ENCODE data around the gene ACAP3. TPM values are rescaled to one million over a fixed set of nuclear protein-coding genes. Genes with fewer than 3 reads are reported as not detected.

Gene ACAP3
- total RNA-seq, 1 donor from 2014 or later: 97.3 TPM

DNA sequence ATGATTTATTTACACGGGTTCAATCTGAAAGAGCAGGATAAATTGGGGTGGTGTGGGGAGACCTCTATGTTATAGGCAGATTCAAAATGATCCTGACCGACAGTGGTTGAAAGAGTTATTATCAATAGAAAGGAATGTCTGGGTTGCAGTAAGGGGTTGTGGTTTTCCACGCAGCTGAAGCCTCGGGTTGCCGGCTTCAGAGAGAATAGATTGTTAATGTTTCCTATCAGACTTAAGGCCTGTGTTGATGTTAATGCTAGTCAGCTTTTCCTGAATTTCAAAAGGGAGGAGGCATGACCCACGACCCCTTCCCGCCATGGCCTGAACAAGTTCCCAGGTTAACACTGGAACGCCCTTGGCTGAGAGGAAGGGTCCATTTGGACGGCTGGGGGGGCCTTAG is 31.9 kb downstream of the ACAP3 start:
- H3K27ac Mint-ChIP-seq: no peak overlapping the region
- peaks cover 1% of the 10 kb centered on the region for H3K36me3 Mint-ChIP-seq
- H3K9me3 Mint-ChIP-seq: no peaks in the 10 kb centered on the region
- H3K4me3 Mint-ChIP-seq: peak overlapping the region; percentile 37
- TF ChIP-seq, protein P1, sequence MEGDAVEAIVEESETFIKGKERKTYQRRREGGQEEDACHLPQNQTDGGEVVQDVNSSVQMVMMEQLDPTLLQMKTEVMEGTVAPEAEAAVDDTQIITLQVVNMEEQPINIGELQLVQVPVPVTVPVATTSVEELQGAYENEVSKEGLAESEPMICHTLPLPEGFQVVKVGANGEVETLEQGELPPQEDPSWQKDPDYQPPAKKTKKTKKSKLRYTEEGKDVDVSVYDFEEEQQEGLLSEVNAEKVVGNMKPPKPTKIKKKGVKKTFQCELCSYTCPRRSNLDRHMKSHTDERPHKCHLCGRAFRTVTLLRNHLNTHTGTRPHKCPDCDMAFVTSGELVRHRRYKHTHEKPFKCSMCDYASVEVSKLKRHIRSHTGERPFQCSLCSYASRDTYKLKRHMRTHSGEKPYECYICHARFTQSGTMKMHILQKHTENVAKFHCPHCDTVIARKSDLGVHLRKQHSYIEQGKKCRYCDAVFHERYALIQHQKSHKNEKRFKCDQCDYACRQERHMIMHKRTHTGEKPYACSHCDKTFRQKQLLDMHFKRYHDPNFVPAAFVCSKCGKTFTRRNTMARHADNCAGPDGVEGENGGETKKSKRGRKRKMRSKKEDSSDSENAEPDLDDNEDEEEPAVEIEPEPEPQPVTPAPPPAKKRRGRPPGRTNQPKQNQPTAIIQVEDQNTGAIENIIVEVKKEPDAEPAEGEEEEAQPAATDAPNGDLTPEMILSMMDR (IDR thresholded peaks at IDR 0.05; ENCODE audit: unreplicated experiment): no peak
- no peak for DNase-seq (ENCODE audit: low spot score in 2 of 2, unreplicated experiment in 2 of 2)
- no peaks in the 10 kb centered on the region for H3K27me3 Mint-ChIP-seq (ENCODE audit: low read depth)
- H3K4me1 Mint-ChIP-seq: peaks cover 25% of the 10 kb centered on the region

DNA sequence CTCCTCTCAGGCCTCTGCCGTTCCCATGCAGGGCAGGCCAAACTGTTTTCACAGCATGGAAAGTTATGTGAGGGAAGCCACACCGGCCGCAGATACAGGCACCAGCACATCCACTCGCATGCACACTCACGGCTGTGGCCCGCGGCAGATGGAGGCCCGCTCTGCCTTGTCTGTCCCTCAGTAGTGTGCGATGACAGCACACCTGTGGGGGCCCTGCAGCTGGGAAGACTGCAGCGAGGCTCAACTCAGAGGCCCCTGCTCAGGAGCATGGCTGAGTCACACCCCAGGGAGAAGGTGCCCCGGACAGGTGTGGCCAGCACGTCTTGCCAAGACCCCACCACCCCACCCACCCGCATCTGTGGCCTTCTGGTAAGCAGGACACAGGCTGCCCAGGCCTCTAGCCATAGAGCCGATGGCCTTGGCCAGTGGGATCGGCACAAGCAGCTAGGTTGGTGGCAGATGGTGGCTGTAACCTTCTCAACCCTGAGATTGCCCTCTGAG is 32.7 kb downstream of the ACAP3 start:
- DNase-seq (ENCODE audit: low spot score in 2 of 2, unreplicated experiment in 2 of 2): no peak
- peak overlapping the region; percentile 72 for H3K4me3 Mint-ChIP-seq
- H3K27ac Mint-ChIP-seq: peak overlapping the region; percentile 39
- no peaks in the 10 kb centered on the region for H3K9me3 Mint-ChIP-seq
- H3K4me1 Mint-ChIP-seq: peaks cover 32% of the 10 kb centered on the region
- peaks cover 1% of the 10 kb centered on the region for H3K36me3 Mint-ChIP-seq
- TF ChIP-seq, protein P1 (IDR thresholded peaks at IDR 0.05; ENCODE audit: unreplicated experiment): no peak
- no peaks in the 10 kb centered on the region for H3K27me3 Mint-ChIP-seq (ENCODE audit: low read depth)

DNA sequence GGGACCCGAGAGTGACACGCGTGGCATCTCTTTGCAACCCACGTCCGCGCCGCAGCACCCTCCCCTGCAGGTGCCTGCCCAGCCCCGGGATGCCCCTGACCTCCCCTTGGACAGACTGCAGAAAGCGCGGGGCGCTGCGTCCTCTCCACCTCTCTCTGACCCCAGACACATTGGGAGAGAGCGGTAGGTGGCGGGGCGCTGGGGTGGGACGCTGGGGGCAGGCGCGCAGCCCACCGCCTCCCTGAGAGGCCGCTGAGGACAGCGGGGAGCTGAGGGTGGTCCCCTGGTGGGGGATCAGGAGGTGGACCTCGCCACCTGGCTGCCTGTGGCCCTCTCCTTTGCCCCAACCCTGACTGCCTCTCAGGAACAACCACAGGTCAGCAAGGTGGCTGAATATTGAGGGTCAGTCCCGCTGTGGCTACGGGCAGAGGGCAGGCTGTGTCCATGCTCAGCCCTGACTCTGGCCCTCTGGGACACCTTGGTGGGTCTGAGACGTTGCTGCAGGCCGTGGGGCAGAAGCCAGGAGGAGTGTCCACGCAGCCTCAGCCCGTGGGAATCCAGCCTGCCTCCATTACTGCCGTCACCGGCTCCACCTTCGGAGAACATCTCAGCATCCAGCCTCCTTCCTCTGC is 33.3 kb downstream of the ACAP3 start:
- Mint-ChIP-seq H3K4me1 (peaks cover 33% of the 10 kb centered on the region), H3K27me3 (ENCODE audit: low read depth) (no peaks in the 10 kb centered on the region)
- TF ChIP-seq, protein P1 (IDR thresholded peaks at IDR 0.05; ENCODE audit: unreplicated experiment): no peak

DNA sequence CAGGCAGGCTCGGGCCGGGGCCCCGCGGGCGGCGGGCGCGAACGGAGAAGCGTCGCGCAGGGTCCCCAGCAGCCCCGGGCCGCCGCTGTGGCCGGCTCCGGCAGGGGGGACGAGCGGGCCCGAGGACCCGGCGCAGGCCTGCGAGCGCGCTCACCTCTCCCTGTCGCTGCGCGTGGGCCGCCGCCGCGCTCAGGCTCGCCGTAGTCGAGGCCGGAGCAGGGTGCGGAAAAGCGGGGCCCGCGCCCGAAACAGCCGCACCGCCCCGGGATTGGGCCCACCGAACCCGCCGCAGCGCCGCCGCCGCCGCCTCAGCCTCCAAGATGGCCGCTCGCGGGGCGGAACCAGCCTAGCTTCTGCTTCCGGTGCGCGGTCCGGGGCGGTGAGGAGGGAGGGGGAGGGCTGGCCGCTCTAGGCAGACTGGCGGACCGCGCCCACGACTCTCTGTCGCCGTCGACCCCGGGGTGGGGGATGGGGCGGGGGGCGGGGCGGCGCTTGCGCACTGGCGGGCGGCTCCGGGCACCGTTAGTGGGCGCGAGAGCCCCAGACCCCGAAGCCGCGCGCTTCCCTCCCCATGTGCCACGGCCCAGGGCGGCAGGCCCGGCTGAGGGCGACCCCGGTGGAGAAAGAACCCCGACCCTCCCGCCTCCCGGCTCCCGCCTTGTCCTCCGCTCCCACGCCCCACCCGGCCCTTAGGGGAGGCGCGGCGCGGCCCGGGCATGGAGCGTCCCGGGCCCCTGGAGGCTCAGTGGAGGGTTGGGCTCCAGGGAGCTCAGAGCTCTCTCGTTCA is 34.0 kb downstream of the ACAP3 start, which contains the start of gene UBE2J2:
Gene UBE2J2 (minus strand): TSS at position 343 of the 787 bp plus-strand sequence. CDS start 5,862 bp downstream, outside the sequence.
- Mint-ChIP-seq H3K27me3 (ENCODE audit: low read depth) (no peaks in the 10 kb centered on the region), H3K4me1 (peaks cover 33% of the 10 kb centered on the region), H3K4me3 (peak within 1 kb of the TSS; percentile 84), H3K27ac (peak within 1 kb of the TSS; percentile 87), H3K9me3 (no peaks in the 10 kb centered on the region), H3K36me3 (peaks cover 1% of the 10 kb centered on the region)
- peak; percentile 90 to 93 for DNase-seq (ENCODE audit: low spot score in 2 of 2, unreplicated experiment in 2 of 2)
- TF ChIP-seq, protein P1 (IDR thresholded peaks at IDR 0.05; ENCODE audit: unreplicated experiment): no peak

More for the DNA sequence above, 33.3 kb downstream of the ACAP3 start:
- DNase-seq (ENCODE audit: low spot score in 2 of 2, unreplicated experiment in 2 of 2): no peak
- Mint-ChIP-seq H3K36me3 (peaks cover 1% of the 10 kb centered on the region), H3K4me3 (peak overlapping the region; percentile 72), H3K27ac (peak overlapping the region; percentile 39), H3K9me3 (no peaks in the 10 kb centered on the region)

DNA sequence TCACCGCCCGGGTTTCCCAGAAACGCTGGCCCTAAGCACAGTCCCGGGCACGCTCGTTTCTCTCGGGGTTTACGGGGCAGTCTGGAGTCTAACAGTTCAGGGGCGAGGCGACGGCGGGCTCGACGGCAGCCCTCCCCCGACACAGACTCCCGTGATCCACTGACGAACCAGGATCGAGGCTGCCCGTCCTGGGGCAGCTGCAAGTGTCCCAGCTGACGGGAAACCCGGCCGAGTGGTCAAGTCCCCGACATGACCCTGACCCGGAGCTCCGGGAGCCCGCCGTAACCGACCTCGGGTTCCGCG is 34.6 kb downstream of the ACAP3 start:
- peak overlapping the region; percentile 87 for H3K27ac Mint-ChIP-seq
- peak overlapping the region; percentile 84 for H3K4me3 Mint-ChIP-seq
- H3K27me3 Mint-ChIP-seq (ENCODE audit: low read depth): no peaks in the 10 kb centered on the region
- H3K36me3 Mint-ChIP-seq: peaks cover 1% of the 10 kb centered on the region
- TF ChIP-seq, protein P1 (IDR thresholded peaks at IDR 0.05; ENCODE audit: unreplicated experiment): no peak
- no peaks in the 10 kb centered on the region for H3K9me3 Mint-ChIP-seq
- no peak for DNase-seq (ENCODE audit: low spot score in 2 of 2, unreplicated experiment in 2 of 2)
- peaks cover 33% of the 10 kb centered on the region for H3K4me1 Mint-ChIP-seq
